GM18498 (cell line): ENCODE data around the gene CCDC87.
"Not testable (repeated sequence)": the region's sequence is repeated elsewhere in the genome, so short reads cannot be mapped to it uniquely, and the experiment has no call there.

ENCODE experiments used
- ATAC-seq: cut with Tn5 transposase; IDR thresholded peaks from one replicate; pipeline ENCODE4 v1.9.1; 2021; ENCODE audit warnings: mild to moderate bottlenecking, moderate library complexity; ENCODE audit not compliant: unreplicated experiment

CCDC87 gene

GRCh38 chr11:66617155-66617834 lies 24.4 kb upstream of the CCDC87 start:
- no peak for ATAC-seq

DNA sequence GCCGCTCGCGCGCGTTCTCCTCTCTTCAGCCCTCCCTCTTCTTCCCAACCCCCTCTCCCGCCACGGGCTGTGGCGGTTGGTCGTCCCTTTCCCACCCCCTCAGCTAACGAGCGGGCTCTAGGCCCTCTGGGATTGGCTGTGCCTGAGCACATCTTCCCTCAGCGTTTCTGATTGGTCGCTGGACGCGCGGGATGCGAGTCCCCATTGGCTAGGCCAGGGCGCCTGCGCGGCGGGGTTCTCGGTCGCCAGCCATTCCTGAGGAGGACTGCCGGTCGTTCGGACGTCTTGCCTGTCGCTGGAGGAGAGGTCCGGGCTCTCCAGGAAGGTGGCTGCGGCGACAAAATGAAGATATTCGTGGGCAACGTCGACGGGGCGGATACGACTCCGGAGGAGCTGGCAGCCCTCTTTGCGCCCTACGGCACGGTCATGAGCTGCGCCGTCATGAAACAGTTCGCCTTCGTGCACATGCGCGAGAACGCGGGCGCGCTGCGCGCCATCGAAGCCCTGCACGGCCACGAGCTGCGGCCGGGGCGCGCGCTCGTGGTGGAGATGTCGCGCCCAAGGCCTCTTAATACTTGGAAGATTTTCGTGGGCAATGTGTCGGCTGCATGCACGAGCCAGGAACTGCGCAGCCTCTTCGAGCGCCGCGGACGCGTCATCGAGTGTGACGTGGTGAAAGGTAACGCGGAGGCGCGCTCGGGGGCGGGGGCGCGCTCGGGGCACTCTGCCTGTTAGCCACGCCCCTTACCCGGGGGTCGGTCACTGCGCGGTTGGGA lies 23.7 kb upstream of the CCDC87 start, which contains the start of gene RBM14:
Gene RBM14 (plus strand): TSS at position 252 of the 776 bp plus-strand sequence. CDS start 91 bp downstream, at position 343.
- peak; percentile 88 for ATAC-seq

DNA sequence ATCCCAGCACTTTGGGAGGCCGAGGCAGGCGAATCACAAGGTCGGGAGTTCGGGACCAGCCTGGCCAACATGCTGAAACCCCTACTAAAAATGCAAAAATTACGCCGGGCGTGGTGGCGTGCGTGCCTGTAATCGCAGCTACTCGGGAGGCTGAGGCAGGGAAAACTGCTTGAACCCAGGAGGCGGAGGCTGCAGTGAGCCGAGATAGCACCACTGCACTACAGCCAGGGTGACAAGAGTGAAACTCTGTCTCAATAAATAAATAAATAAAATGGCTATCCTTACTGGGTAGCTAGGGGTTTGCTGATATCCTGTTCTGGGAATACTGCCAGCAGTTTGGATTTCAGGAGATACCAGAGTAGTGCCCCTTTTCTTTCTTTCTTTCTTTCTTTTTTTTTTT lies 21.2 kb upstream of the CCDC87 start:
- ATAC-seq = no peak

- no peak for ATAC-seq
Observed at GRCh38 chr11:66612458-66612857, 19.6 kb upstream of the CCDC87 start.

GRCh38 chr11:66609721-66610617 lies 17.1 kb upstream of the CCDC87 start:
- no peak for ATAC-seq

DNA sequence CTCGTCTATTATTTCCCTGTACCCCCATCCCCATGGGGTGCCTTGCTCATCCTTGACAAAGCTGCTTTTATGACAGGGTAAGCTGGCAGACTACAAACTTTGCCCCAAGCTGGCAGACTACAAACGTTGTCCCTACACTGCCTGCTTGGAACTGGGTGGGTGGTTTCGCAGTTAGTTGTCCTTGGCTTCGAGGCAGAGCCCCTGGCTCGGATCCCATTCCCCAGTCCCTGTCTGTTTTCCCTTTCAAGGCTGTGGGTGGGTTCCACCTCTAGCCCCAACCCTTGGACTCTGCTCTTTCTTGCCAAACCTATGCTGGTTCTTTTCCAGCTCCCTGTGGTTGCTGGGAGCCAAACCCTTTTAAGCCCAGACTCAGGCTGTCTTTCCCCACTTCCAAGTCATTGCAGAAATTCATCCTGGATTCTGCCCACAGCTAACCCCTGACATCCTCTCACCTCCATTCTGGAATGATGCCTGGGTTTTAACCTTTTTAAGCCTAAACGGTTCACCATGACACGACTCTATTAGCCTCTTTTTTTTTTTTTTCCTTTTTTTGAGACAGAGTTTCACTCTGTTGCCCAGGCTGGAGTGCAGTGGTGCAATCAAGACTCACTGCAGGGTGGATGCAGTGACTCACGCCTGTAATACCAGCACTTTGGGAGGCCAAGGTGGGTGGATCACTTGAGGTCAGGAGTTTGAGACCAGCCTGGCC lies 14.4 kb upstream of the CCDC87 start:
- no peak for ATAC-seq

DNA sequence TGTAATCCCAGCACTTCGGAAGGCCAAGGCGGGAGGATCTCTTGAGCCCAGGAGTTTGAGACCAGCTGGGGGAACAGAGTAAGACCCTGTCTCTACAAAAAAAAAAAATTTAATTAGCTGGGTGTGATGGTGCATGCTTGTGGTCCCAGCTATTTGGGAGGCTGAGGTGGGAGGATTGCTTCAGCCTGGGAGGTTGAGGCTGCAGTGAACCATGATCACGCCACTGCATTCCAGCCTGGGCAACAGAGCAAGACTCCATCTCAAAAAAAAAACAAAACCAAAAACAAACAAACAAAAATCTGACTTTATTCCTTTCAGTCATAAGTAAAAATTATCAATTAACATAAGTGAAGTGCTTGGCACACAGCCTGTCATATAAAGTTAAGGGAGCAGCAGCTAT lies 13.7 kb upstream of the CCDC87 start:
- not testable (repeated sequence) for ATAC-seq

- ATAC-seq = no peak
Observed at GRCh38 chr11:66604155-66604554, 11.3 kb upstream of the CCDC87 start.

- ATAC-seq = no peak
Observed at GRCh38 chr11:66603072-66603471, 10.2 kb upstream of the CCDC87 start.

GRCh38 chr11:66600631-66601233 lies 7.9 kb upstream of the CCDC87 start:
- no peak for ATAC-seq

- ATAC-seq = no peak
Observed at GRCh38 chr11:66600219-66600618, 7.4 kb upstream of the CCDC87 start.

DNA sequence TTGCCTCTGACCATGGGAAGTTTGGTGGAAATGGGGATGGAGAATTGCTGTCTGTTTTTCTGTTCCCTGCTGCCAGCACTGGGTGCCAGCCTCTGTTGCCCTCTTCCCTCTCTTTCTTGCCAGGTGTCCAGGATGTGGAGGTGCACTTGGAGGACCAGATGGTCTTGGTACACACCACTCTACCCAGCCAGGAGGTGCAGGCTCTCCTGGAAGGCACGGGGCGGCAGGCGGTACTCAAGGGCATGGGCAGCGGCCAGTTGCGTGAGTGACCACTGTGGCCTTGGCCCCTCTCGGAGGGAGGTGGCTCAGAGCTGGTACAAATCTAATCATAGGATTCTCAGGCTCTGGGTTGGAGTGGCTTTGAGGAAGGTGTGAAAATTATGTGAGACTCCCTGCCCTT lies 6.1 kb upstream of the CCDC87 start:
- no peak for ATAC-seq

DNA sequence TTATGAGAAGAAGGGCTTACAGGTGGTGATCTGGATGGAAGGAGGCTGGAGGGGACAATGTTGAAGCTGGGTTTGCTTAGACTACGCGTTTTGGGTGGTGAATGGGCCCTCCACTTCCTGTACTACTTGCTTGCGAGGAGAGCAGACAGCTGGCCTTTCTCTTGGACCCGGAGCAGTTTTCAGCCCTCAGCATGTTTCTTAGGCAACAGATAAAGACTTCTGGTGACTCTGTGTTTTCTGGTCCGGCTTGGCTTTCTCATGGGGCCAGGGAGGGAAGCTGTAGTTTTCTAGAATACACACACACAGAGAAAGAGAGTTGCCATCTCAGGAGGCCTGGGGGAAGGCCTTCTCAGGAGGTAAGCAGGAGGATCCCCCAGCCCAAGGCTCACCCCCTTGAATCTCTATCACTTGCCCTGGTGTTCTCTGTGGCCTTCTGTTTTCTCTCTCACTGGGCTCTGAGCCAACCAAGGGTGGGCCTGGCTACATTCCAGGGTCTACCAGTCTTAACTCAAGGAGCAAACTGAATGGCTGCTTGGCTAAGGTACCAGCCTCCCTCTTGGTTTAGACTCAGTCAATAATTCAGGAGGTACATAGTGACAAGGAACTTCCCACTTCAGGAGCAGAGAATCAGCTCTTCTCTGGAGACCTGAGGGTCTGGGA lies 2.5 kb upstream of the CCDC87 start:
- no peak for ATAC-seq

- no peak for ATAC-seq
Observed at GRCh38 chr11:66593650-66594049, 787 bp upstream of the CCDC87 start.

- ATAC-seq = peak; percentile 23
Observed at GRCh38 chr11:66593303-66593635, 406 bp upstream of the CCDC87 start.

GRCh38 chr11:66591175-66591574 lies 1.7 kb downstream of the CCDC87 start:
- no peak for ATAC-seq

- ATAC-seq = no peak
Observed at GRCh38 chr11:66589996-66590675, 2.7 kb downstream of the CCDC87 start.

- not testable (repeated sequence) for ATAC-seq
Observed at GRCh38 chr11:66589315-66589714, 3.5 kb downstream of the CCDC87 start.

GRCh38 chr11:66586136-66586535 lies 6.7 kb downstream of the CCDC87 start:
- ATAC-seq = no peak
